ENCODE data around the gene NSUN2. TPM values are rescaled to one million over a fixed set of nuclear protein-coding genes. Genes with fewer than 3 reads are reported as not detected.

NSUN2 gene
- total RNA-seq, 1 donor from 2014 or later, result 46.8 TPM

- DNase-seq (ENCODE audit: low read depth in 2 of 2), result no peak
Observed at GRCh38 chr5:6604341-6604740, 28.5 kb downstream of the NSUN2 start.

GRCh38 chr5:6603643-6604042 is 29.2 kb downstream of the NSUN2 start:
- no peak for DNase-seq (ENCODE audit: low read depth in 2 of 2)

GRCh38 chr5:6602441-6602840 is 30.4 kb downstream of the NSUN2 start:
- DNase-seq (ENCODE audit: low read depth in 2 of 2), result no peak

GRCh38 chr5:6601816-6602215 is 31.0 kb downstream of the NSUN2 start:
- DNase-seq (ENCODE audit: low read depth in 2 of 2), result no peak

- DNase-seq (ENCODE audit: low read depth in 2 of 2), result no peak
Observed at GRCh38 chr5:6601271-6601670, 31.6 kb downstream of the NSUN2 start.

- DNase-seq (ENCODE audit: low read depth in 2 of 2), result no peak
Observed at GRCh38 chr5:6599739-6600138, 33.1 kb downstream of the NSUN2 start.

- no peak for DNase-seq (ENCODE audit: low read depth in 2 of 2)
Observed at GRCh38 chr5:6598351-6598900, 34.4 kb downstream of the NSUN2 start.

- no peak for DNase-seq (ENCODE audit: low read depth in 2 of 2)
Observed at GRCh38 chr5:6597557-6597956, 35.3 kb downstream of the NSUN2 start.

- no peak for DNase-seq (ENCODE audit: low read depth in 2 of 2)
Observed at GRCh38 chr5:6596388-6596787, 36.5 kb downstream of the NSUN2 start.

- DNase-seq (ENCODE audit: low read depth in 2 of 2), result no peak
Observed at GRCh38 chr5:6595405-6595804, 37.4 kb downstream of the NSUN2 start.

- DNase-seq (ENCODE audit: low read depth in 2 of 2), result no peak
Observed at GRCh38 chr5:6594066-6594465, 38.8 kb downstream of the NSUN2 start.

- no peak for DNase-seq (ENCODE audit: low read depth in 2 of 2)
Observed at GRCh38 chr5:6593148-6594016, 39.5 kb downstream of the NSUN2 start.

GRCh38 chr5:6592601-6593000 is 40.2 kb downstream of the NSUN2 start:
- DNase-seq (ENCODE audit: low read depth in 2 of 2), result no peak

GRCh38 chr5:6591671-6592288 is 41.1 kb downstream of the NSUN2 start:
- DNase-seq (ENCODE audit: low read depth in 2 of 2), result no peak

GRCh38 chr5:6590581-6590980 is 42.3 kb downstream of the NSUN2 start:
- no peak for DNase-seq (ENCODE audit: low read depth in 2 of 2)

- no peak for DNase-seq (ENCODE audit: low read depth in 2 of 2)
Observed at GRCh38 chr5:6587171-6587570, 45.7 kb downstream of the NSUN2 start.

GRCh38 chr5:6586647-6587042 is 46.2 kb downstream of the NSUN2 start:
- DNase-seq (ENCODE audit: low read depth in 2 of 2), result no peak

GRCh38 chr5:6585939-6586646 is 46.8 kb downstream of the NSUN2 start:
- no peak for DNase-seq (ENCODE audit: low read depth in 2 of 2)

- peak; percentile 10 to 38 for DNase-seq (ENCODE audit: low read depth in 2 of 2)
Observed at GRCh38 chr5:6585168-6585567, 47.7 kb downstream of the NSUN2 start.

GRCh38 chr5:6584727-6585126 is 48.1 kb downstream of the NSUN2 start:
- no peak for DNase-seq (ENCODE audit: low read depth in 2 of 2)

GRCh38 chr5:6584101-6584645 is 48.7 kb downstream of the NSUN2 start:
- DNase-seq (ENCODE audit: low read depth in 2 of 2), result no peak

Data from lung microvascular endothelial cell (primary cell).